AG04450 (cell line): Measurements from ENCODE around the gene LYPD5. TPM values are rescaled to one million over a fixed set of nuclear protein-coding genes. Genes with fewer than 3 reads are reported as not detected.

Experiments
- CTCF ChIA-PET: fragments of 300-600, 350-600 bp; formaldehyde crosslinking; extraction: SDS; loops from one replicate; lab custom pipeline; 2022; ENCODE audit warnings: antibody characterized with exemption, inconsistent platforms; lab: Charles Lee
- POLR2A ChIA-PET: fragments of 350-600 bp; formaldehyde crosslinking; extraction: SDS; loops from one replicate; lab custom pipeline; 2021; ENCODE audit warnings: antibody characterized with exemption, inconsistent platforms; lab: Yijun Ruan, JAX
- DNase-seq: peaks from one replicate; pipeline ENCODE4 v3.0.0-alpha.2; 2011; ENCODE audit warnings: low read depth, low spot score
- H3K27ac ChIP-seq: one replicate; pipeline ENCODE4 v1.5.1; 2012; ENCODE audit warnings: low read depth, low read length, control low read depth
- H3K27me3 ChIP-seq: one replicate; pipeline ENCODE4 v1.6.0; 2012; ENCODE audit warnings: low read length; ENCODE audit not compliant: control insufficient read depth, insufficient read depth
- H3K4me3 ChIP-seq: 2 replicates; pipeline ENCODE4 v1.5.1; 2011; ENCODE audit warnings: mild to moderate bottlenecking, low read depth, low read length, control low read depth
- H3K9me3 ChIP-seq: 2 replicates; pipeline ENCODE4 v1.5.1; 2012; ENCODE audit warnings: low read length; ENCODE audit not compliant: control insufficient read depth, insufficient read depth
- polyA plus RNA-seq: library from polyadenylated mRNA; depleted of rRNA; stranded (reverse); fragments of >200 nt; gene quantifications from 2 replicates; pipeline ENCODE4 v1.2.3, GENCODE V29; 2011
- TF ChIP-seq, protein P1 (sequence below): IDR thresholded peaks from 2 replicates; pipeline ENCODE4 v1.5.1; 2011; ENCODE audit warnings: low read depth, low read length, control low read depth, inconsistent platforms

The LYPD5 gene
- polyA plus RNA-seq, 1 experiment: 0.66 TPM

DNA sequence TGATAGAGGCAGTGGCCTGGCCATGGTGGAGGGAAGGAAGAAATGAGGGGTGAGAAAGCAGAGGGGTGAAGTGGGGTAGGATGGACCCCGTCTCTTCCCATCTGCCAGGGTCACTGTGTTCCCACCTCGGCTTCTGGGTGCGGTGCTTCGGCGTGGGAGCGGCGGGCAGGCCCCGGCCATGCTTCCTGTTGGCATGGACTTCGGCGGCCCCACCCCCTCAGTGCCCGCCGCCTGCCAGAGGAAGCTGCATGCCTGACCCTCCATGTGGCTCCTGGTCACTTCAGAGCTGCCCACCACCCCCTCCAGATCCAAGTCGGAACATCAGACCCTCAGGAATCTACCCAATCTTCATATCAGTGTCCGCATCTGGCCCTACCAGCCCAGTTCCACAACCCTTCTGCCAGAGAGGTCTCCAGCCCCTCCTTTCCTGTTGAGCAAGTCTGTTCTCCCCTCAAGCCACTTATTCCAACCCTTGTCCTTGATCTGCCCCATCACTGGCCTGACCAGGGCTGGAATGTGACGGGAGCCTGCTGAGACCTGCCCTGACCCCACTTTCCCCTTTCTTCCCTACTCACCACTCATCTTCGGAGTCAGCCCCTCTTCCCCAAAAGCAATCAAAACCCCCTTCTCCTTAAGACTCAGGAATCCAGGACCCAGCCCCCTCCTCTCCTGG is 23.0 kb downstream of the LYPD5 start:
- no peak for DNase-seq
- TF ChIP-seq, protein P1, sequence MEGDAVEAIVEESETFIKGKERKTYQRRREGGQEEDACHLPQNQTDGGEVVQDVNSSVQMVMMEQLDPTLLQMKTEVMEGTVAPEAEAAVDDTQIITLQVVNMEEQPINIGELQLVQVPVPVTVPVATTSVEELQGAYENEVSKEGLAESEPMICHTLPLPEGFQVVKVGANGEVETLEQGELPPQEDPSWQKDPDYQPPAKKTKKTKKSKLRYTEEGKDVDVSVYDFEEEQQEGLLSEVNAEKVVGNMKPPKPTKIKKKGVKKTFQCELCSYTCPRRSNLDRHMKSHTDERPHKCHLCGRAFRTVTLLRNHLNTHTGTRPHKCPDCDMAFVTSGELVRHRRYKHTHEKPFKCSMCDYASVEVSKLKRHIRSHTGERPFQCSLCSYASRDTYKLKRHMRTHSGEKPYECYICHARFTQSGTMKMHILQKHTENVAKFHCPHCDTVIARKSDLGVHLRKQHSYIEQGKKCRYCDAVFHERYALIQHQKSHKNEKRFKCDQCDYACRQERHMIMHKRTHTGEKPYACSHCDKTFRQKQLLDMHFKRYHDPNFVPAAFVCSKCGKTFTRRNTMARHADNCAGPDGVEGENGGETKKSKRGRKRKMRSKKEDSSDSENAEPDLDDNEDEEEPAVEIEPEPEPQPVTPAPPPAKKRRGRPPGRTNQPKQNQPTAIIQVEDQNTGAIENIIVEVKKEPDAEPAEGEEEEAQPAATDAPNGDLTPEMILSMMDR: no peak
- H3K4me3 ChIP-seq: no peak overlapping the region
- ChIA-PET CTCF (interaction anchor here (0.6 to 1.4 kb wide), 5 partner anchors 13 to 144 kb away, joined by 3 to 6 read pairs (median 3); no protein-coding TSS in a partner anchor), POLR2A (no interaction called here)
- H3K27me3 ChIP-seq: no peaks in the 10 kb centered on the region
- H3K27ac ChIP-seq: no peak overlapping the region
- no peaks in the 10 kb centered on the region; the same call in 1 of the 2 replicates for H3K9me3 ChIP-seq

DNA sequence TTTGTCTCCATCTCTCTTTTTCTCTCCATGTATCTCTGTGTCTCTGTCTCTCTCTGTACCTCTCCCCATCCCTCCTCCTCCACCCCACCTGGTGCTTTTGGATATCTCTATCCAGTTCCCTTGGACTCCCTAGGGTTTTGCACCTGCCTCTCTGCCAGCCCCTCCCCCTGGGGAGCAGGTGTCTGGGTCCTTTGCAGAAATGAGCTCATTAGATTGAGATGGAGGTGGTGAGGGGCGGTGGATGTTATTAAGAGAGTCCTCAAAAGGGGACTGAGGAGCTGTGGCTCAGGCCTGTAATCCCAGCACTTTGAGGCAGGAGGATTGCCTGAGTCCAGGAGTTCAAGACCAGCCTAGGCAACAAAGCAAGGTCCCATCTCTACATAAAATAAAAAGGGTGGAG is 23.6 kb downstream of the LYPD5 start:
- no peak for DNase-seq
- CTCF ChIA-PET: interaction anchor here (0.6 to 1.3 kb wide), 4 partner anchors 12 to 143 kb away, joined by 3 read pairs; no protein-coding TSS in a partner anchor
- no peak overlapping the region for H3K4me3 ChIP-seq
- H3K9me3 ChIP-seq: no peaks in the 10 kb centered on the region; the same call in 1 of the 2 replicates
- TF ChIP-seq, protein P1: no peak
- POLR2A ChIA-PET: no interaction called here
- H3K27ac ChIP-seq: no peak overlapping the region
- peaks cover 4% of the 10 kb centered on the region for H3K27me3 ChIP-seq

DNA sequence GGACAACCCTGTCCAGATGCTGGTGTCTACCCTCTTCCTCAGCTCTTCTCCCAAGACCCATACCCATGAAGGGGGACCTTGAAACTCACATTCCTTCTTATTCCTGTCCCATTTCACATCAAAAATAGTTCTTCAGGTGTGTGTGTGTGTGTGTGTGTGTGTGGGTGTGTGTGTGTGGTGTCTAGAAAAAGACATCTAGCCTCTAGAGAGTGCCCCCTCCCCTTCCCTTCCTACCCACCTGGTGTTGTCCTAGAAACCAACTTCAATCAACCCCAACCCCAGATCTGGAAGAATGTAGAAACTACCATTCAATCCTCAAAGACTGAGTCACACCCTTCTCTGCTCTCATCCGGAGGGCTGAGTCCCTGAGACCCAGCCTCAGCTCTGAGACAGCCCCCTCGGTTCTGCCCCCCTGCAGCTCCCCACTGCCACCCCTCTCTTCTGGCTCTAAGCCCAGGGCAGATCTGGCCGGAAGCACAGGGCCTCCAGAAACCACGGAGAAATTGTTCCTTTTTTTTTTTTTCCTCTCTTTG is 25.0 kb downstream of the LYPD5 start:
- Histone ChIP-seq H3K9me3 (no peaks in the 10 kb centered on the region), H3K27ac (no peak overlapping the region), H3K4me3 (no peak overlapping the region), H3K27me3 (peaks cover 11% of the 10 kb centered on the region)
- TF ChIP-seq, protein P1: no peak
- no peak for DNase-seq
- CTCF ChIA-PET: interaction anchor here (0.7 to 0.8 kb wide), 3 partner anchors 11 to 241 kb away, joined by 3 to 4 read pairs (median 3); partner anchors contain the start of gene PLAUR
- POLR2A ChIA-PET: no interaction called here

DNA sequence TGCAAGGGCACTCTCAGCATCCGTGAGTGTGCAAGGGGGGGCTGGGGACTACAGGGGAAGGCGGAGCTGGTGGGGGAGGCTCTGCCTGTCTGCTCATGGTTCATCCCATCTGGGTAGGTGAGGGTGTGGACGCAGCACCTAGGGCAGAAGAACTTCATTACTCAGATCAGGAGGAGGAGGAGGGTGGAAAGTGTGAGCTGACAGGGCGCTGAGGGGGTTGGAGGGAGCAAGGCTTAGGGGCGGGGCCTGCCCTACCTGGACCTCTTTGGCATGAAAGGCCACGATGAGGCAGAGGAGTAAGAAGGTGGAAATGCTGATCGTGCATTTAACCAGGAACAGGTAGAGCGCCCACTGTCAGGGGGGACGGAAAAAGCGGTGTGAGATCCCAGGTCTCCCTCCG is 26.0 kb downstream of the LYPD5 start:
- TF ChIP-seq, protein P1: no peak
- Histone ChIP-seq H3K9me3 (no peaks in the 10 kb centered on the region), H3K27me3 (peaks cover 13% of the 10 kb centered on the region), H3K4me3 (no peak overlapping the region), H3K27ac (no peak overlapping the region)
- POLR2A ChIA-PET: no interaction called here
- CTCF ChIA-PET: interaction anchor here (0.7 to 1.9 kb wide), 4 partner anchors 10 to 240 kb away, joined by 3 to 7 read pairs (median 5); no protein-coding TSS in a partner anchor
- no peak for DNase-seq
